ENCODE measurements around the gene RABGAP1L. TPM values are rescaled to one million over a fixed set of nuclear protein-coding genes. Genes with fewer than 3 reads are reported as not detected.

Gene RABGAP1L
- total RNA-seq, 1 donor from 2014 or later: 69.2 TPM

DNA sequence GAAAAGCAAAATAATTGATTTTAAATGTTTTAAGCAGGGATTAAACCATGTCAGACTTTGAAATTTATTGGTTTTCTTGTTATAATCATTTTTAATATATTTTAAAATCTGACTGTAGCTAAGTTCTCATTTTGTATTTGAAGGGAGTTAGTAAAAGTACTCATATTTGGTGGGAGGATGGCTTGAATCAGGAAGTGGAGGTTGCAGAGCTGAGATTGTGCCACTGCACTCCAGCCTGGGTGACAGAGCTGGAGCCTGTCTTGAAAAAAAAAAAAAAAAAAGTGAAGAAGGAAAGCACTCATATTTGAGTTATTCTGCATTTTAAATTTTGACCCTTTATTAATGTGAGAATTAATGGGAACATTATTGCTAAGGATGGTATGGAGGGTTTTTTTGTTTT is 106.0 kb downstream of the RABGAP1L start:
- Histone ChIP-seq H3K27me3 (ENCODE audit: low read depth) (no peaks in the 10 kb centered on the region), H3K4me1 (peaks cover 41% of the 10 kb centered on the region), H3K36me3 (peaks cover 5% of the 10 kb centered on the region), H3K27ac (replicated peaks) (no peak overlapping the region), H3K4me3 (no peak overlapping the region), H3K9me3 (replicated peaks) (no peaks in the 10 kb centered on the region)
- TF ChIP-seq, protein P1, sequence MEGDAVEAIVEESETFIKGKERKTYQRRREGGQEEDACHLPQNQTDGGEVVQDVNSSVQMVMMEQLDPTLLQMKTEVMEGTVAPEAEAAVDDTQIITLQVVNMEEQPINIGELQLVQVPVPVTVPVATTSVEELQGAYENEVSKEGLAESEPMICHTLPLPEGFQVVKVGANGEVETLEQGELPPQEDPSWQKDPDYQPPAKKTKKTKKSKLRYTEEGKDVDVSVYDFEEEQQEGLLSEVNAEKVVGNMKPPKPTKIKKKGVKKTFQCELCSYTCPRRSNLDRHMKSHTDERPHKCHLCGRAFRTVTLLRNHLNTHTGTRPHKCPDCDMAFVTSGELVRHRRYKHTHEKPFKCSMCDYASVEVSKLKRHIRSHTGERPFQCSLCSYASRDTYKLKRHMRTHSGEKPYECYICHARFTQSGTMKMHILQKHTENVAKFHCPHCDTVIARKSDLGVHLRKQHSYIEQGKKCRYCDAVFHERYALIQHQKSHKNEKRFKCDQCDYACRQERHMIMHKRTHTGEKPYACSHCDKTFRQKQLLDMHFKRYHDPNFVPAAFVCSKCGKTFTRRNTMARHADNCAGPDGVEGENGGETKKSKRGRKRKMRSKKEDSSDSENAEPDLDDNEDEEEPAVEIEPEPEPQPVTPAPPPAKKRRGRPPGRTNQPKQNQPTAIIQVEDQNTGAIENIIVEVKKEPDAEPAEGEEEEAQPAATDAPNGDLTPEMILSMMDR (IDR thresholded peaks at IDR 0.05; ENCODE audit: borderline replicate concordance): no peak
- intact Hi-C loops (cut with micrococcal nuclease): no loop called here
- no peak for DNase-seq

DNA sequence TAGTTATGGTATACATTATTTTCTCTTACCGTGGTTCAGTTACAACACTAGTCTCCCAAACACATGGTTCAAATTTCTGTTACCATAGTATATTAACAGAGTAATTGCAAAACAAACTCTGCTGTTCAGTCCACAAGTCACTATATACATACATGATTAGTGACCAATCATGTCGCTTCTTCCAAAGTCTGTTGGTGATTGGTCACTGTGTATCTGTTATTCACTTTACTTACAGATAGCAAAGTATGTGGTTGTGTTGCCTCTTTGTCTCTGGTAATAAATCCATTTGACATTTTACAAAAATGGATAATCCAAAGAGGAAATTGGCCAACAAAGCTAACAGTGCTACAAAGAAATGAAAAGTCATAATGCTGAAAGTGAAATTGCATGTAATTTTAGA is 107.2 kb downstream of the RABGAP1L start:
- Histone ChIP-seq H3K9me3 (replicated peaks) (no peaks in the 10 kb centered on the region), H3K27ac (replicated peaks) (no peak overlapping the region), H3K27me3 (ENCODE audit: low read depth) (no peaks in the 10 kb centered on the region), H3K4me1 (peaks cover 41% of the 10 kb centered on the region), H3K4me3 (no peak overlapping the region), H3K36me3 (peaks cover 5% of the 10 kb centered on the region)
- DNase-seq: no peak
- intact Hi-C loops (cut with micrococcal nuclease): no loop called here
- TF ChIP-seq, protein P1 (IDR thresholded peaks at IDR 0.05; ENCODE audit: borderline replicate concordance): no peak

DNA sequence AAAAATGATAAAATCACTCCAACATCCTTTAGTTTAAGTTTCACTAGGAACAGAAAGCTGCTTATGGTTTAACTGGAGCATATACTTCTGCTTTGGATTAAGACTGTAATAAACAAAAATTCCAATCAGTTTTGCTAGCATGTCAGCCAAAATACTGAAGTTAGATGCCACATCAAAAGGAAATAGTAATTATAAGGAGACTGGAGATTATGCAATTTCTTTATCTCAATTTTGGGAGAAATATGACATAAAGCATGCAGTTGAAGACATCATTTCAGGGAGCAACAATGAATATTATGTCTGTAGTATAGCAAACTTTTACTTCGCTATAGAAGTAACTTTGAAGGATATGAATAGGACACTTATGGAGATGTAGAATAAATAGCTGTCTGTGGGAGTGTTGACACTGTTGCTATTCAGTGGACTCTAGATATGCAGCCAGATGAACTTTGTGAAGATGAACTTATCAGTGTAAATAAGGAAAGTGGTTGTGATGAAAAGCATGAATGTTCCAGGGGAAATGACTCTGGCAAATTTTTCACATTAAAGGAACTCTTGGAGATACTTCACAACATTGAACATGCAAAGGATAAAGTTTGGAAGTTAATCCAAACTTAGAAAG is 107.8 kb downstream of the RABGAP1L start:
- no peak overlapping the region for H3K4me3 ChIP-seq
- H3K27me3 ChIP-seq (ENCODE audit: low read depth): no peaks in the 10 kb centered on the region
- H3K36me3 ChIP-seq: peaks cover 5% of the 10 kb centered on the region
- no peaks in the 10 kb centered on the region for H3K9me3 ChIP-seq (replicated peaks)
- peaks cover 41% of the 10 kb centered on the region for H3K4me1 ChIP-seq
- TF ChIP-seq, protein P1 (IDR thresholded peaks at IDR 0.05; ENCODE audit: borderline replicate concordance): no peak
- peak overlapping the region; percentile 6 for H3K27ac ChIP-seq (replicated peaks)
- DNase-seq: no peak
- intact Hi-C loops (cut with micrococcal nuclease): no loop called here

DNA sequence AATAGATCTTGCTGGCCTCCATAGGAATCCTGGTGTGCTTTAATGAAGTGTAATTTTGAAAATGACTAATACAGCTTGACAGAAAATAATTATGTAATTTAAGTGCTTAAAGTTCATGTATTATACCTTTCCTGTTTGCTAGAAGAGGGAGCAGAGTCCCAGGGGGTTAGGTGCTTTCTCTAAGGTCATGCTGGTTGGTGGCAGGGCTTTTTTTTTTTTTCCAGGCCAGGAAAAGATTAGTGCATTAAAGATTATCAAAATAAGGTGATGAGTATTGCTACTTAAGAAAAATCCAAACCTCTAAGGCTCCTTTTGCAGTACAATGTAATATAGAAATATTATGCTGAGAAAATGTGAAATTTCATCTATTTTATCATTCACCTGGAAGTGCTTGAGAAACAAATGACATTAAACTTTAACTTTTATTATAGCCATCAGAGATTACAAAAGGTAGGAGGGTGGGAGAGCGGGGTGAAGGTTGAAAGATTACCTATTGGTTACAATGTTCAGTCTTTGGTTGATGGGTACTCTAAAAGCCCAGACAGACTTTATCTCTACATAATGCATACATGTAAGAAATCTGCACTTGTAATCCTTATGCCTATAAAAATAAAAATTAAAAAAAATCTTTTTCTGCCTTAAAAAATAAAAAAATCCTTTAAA is 110.8 kb downstream of the RABGAP1L start:
- Histone ChIP-seq H3K4me3 (no peak overlapping the region), H3K36me3 (peaks cover 5% of the 10 kb centered on the region), H3K4me1 (peaks cover 25% of the 10 kb centered on the region), H3K9me3 (replicated peaks) (no peaks in the 10 kb centered on the region), H3K27me3 (ENCODE audit: low read depth) (no peaks in the 10 kb centered on the region), H3K27ac (replicated peaks) (no peak overlapping the region)
- no peak for DNase-seq
- TF ChIP-seq, protein P1 (IDR thresholded peaks at IDR 0.05; ENCODE audit: borderline replicate concordance): no peak
- intact Hi-C loops (cut with micrococcal nuclease): no loop called here

DNA sequence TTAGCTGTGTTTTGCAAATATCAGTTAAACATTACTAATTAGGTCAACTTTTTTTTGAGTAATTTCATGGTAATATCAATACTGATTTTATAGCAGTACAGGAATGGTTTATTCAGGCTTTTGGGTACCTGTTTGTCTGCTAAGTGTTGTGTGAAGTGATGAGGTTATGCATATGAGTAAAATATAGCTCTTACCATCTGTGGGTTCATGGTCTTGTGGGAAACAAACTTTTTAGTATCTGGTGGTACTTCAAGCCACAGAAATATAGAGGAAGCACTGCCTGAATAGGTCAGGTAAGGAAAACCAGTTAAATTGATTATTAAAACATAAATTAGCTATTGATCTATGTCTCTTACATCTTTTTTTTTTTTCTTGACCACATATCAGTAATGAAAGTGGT is 113.9 kb downstream of the RABGAP1L start:
- DNase-seq: no peak
- Histone ChIP-seq H3K27me3 (ENCODE audit: low read depth) (no peaks in the 10 kb centered on the region), H3K36me3 (peaks cover 14% of the 10 kb centered on the region), H3K4me3 (no peak overlapping the region), H3K9me3 (replicated peaks) (no peaks in the 10 kb centered on the region), H3K27ac (replicated peaks) (no peak overlapping the region), H3K4me1 (peaks cover 9% of the 10 kb centered on the region)
- TF ChIP-seq, protein P1 (IDR thresholded peaks at IDR 0.05; ENCODE audit: borderline replicate concordance): no peak
- intact Hi-C loops (cut with micrococcal nuclease): no loop called here
